Keratinocyte (primary cell): ENCODE measurements around the gene SLC35A2. TPM values are rescaled to one million over a fixed set of nuclear protein-coding genes. Genes with fewer than 3 reads are reported as not detected.

ENCODE experiments used
- DNase-seq: peaks from one replicate; pipeline ENCODE4 v3.0.0-alpha.2; 2011; ENCODE audit warnings: low read depth, missing footprints, low spot score
- FAIRE-seq: peaks from 2 replicates; lab custom pipeline; 2011; peaks lifted over from hg19 to GRCh38; lab: Jason Lieb, UNC
- H2AFZ ChIP-seq: 2 replicates; pipeline ENCODE4 v1.6.0; 2012; ENCODE audit warnings: low read length, control low read depth, inconsistent platforms; ENCODE audit not compliant: control insufficient read depth
- H3K27ac ChIP-seq: 2 replicates; pipeline ENCODE4 v1.5.1; 2011; ENCODE audit warnings: low read length; ENCODE audit not compliant: control insufficient read depth, insufficient read depth
- H3K27me3 ChIP-seq: 3 replicates; pipeline ENCODE4 v1.6.0; 2011; ENCODE audit warnings: low read length; ENCODE audit not compliant: control insufficient read depth, insufficient read depth; ENCODE audit errors: extremely low read depth
- H3K36me3 ChIP-seq, 2 experiments: 2 replicates in 1 of 2; 3 replicates in 1 of 2; pipeline ENCODE4 v1.5.1; 2011; ENCODE audit warnings: low read length in 2 of 2, mild to moderate bottlenecking in 1 of 2; ENCODE audit not compliant: control insufficient read depth in 2 of 2, insufficient read depth in 2 of 2; ENCODE audit errors: extremely low read depth in 1 of 2
- H3K4me1 ChIP-seq: 3 replicates; pipeline ENCODE4 v1.5.1; 2011; ENCODE audit warnings: low read length; ENCODE audit not compliant: control insufficient read depth, insufficient read depth; ENCODE audit errors: extremely low read depth
- H3K4me2 ChIP-seq: 3 replicates; pipeline ENCODE4 v1.6.0; 2011; ENCODE audit warnings: low read depth, low read length; ENCODE audit not compliant: control insufficient read depth, insufficient read depth; ENCODE audit errors: extremely low read depth
- H3K4me3 ChIP-seq, 3 experiments: fragments of 200-600 bp in 1 of 3; sonication (generic) in 1 of 3; 2 replicates in 2 of 3; 3 replicates in 1 of 3; pipeline ENCODE4 v1.5.1; 2011 to 2016; ENCODE audit warnings: low read length in 3 of 3, mild to moderate bottlenecking in 3 of 3, control low read depth in 2 of 3, inconsistent platforms in 1 of 3, low read depth in 1 of 3, mixed read lengths in 1 of 3, mixed run types in 1 of 3, moderate library complexity in 1 of 3; ENCODE audit not compliant: control insufficient read depth in 2 of 3, insufficient read depth in 2 of 3; ENCODE audit errors: extremely low read depth in 1 of 3
- H3K79me2 ChIP-seq: 2 replicates; pipeline ENCODE4 v1.6.0; 2012; ENCODE audit warnings: low read length; ENCODE audit not compliant: control insufficient read depth, insufficient read depth
- H3K9ac ChIP-seq: 3 replicates; pipeline ENCODE4 v1.6.0; 2011; ENCODE audit warnings: low read length; ENCODE audit not compliant: control insufficient read depth, insufficient read depth; ENCODE audit errors: extremely low read depth
- H3K9me1 ChIP-seq: 3 replicates; pipeline ENCODE4 v1.6.0; 2011; ENCODE audit warnings: low read length; ENCODE audit not compliant: control insufficient read depth, insufficient read depth; ENCODE audit errors: extremely low read depth
- H3K9me3 ChIP-seq: 2 replicates; pipeline ENCODE4 v1.5.1; 2012; ENCODE audit warnings: low read depth, low read length; ENCODE audit not compliant: control insufficient read depth
- H4K20me1 ChIP-seq: 3 replicates; pipeline ENCODE4 v1.6.0; 2011; ENCODE audit warnings: low read length; ENCODE audit not compliant: control insufficient read depth, insufficient read depth; ENCODE audit errors: extremely low read depth
- EZH2 ChIP-seq: IDR thresholded peaks from one replicate; pipeline ENCODE4 v1.6.1; 2012; ENCODE audit warnings: inconsistent platforms, mild to moderate bottlenecking, low read length, moderate library complexity
- dilution Hi-C: fragments of 300-500 bp; cut with MboI; formaldehyde crosslinking; loops from one replicate; pipeline ENCODE4 v1.7.0; 2020; ENCODE audit warnings: low sequenced_read_pairs; ENCODE audit not compliant: extremely low pct_ligation_motif_present
- polyA plus RNA-seq, 5 experiments: library from polyadenylated mRNA; depleted of rRNA in 3 of 5; stranded (reverse) in 3 of 5; stranded (forward) in 1 of 5; unstranded in 1 of 5; fragments of >200 nt; gene quantifications; 1 replicate in 1 of 5; 2 replicates in 3 of 5; 3 replicates in 1 of 5; pipeline versions ENCODE4 v1.2.1 to v1.2.3, GENCODE V29; 2011 to 2012; ENCODE audit warnings: missing spikeins in 2 of 5, low read depth in 1 of 5, low replicate concordance in 1 of 5
- TF ChIP-seq, protein P1 (sequence below), 3 experiments: IDR thresholded peaks in 1 of 3; conservative IDR thresholded peaks in 1 of 3; optimal IDR thresholded peaks in 1 of 3; 2 replicates in 2 of 3; 3 replicates in 1 of 3; pipeline versions ENCODE3 to v1.5.1; 2011; ENCODE audit warnings: low read length in 3 of 3, mild to moderate bottlenecking in 3 of 3, moderate library complexity in 2 of 3, control low read depth in 1 of 3, inconsistent platforms in 1 of 3; ENCODE audit not compliant: insufficient read depth in 2 of 3; ENCODE audit errors: extremely low read depth in 1 of 3

SLC35A2 gene
- polyA plus RNA-seq, 1 donor (not counting 4 experiments of a cell fraction or from before 2014, with no cell fraction given) = 39.4 TPM

DNA sequence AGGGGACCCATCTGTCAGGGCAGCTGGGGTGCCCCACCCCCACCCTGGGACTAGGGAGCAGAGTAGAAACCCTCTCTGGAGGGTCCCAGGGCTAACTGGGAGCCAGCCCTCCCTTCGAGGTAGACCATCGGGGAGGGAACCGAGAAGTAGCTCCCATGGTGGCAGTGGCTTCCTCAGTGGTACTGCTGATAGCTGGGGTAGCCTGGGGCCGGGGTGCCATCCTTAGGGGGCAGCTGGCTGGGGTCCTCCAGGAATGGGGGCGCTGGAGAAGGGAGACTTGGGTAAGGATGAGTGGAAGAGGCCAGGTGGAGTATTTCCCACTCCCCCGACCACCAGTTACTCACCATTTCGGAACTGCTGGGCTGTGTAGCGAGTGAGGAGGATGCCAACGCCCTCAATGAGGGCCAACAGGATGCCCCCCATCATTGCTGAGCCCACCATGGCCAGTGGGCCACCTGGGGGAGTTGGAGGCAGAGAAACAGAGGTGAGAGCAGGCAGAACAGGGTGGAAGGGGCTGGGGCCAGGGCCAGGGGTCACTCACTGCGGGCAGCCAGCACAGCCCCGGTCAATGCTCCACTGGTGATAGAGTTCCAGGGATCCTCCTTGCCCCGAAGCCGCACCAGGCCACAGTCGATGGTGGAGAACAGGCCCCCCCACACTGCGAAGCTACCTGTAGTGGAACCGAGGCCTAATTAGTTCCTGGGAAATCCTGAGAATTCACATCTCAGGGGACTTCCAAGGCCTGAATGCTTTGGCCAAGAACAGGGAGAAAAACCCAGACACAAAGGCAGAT, 17.7 kb downstream of the SLC35A2 start:
- Histone ChIP-seq H2AFZ (no peak overlapping the region), H3K9me1 (no peaks in the 10 kb centered on the region), H3K4me1 (peaks cover 3% of the 10 kb centered on the region), H3K27ac (no peak overlapping the region), H3K4me3 (no peak overlapping the region), H4K20me1 (no peaks in the 10 kb centered on the region), H3K4me2 (no peak overlapping the region), H3K36me3 (no peaks in the 10 kb centered on the region), H3K9ac (no peak overlapping the region), H3K9me3 (no peaks in the 10 kb centered on the region), H3K27me3 (no peaks in the 10 kb centered on the region), H3K79me2 (peaks cover 8% of the 10 kb centered on the region)
- no peak for TF ChIP-seq EZH2
- TF ChIP-seq, protein P1, sequence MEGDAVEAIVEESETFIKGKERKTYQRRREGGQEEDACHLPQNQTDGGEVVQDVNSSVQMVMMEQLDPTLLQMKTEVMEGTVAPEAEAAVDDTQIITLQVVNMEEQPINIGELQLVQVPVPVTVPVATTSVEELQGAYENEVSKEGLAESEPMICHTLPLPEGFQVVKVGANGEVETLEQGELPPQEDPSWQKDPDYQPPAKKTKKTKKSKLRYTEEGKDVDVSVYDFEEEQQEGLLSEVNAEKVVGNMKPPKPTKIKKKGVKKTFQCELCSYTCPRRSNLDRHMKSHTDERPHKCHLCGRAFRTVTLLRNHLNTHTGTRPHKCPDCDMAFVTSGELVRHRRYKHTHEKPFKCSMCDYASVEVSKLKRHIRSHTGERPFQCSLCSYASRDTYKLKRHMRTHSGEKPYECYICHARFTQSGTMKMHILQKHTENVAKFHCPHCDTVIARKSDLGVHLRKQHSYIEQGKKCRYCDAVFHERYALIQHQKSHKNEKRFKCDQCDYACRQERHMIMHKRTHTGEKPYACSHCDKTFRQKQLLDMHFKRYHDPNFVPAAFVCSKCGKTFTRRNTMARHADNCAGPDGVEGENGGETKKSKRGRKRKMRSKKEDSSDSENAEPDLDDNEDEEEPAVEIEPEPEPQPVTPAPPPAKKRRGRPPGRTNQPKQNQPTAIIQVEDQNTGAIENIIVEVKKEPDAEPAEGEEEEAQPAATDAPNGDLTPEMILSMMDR (optimal IDR thresholded peaks at IDR 0.05 in 1 of 3, IDR thresholded peaks at IDR 0.05 in 1 of 3, conservative IDR thresholded peaks at IDR 0.05 in 1 of 3; ENCODE audit: extremely low read depth in 1 of 3, insufficient read depth in 2 of 3, low read length in 3 of 3) = no peak
- no peak for DNase-seq
- dilution Hi-C loops = no loop called here
- FAIRE-seq = no peak

DNA sequence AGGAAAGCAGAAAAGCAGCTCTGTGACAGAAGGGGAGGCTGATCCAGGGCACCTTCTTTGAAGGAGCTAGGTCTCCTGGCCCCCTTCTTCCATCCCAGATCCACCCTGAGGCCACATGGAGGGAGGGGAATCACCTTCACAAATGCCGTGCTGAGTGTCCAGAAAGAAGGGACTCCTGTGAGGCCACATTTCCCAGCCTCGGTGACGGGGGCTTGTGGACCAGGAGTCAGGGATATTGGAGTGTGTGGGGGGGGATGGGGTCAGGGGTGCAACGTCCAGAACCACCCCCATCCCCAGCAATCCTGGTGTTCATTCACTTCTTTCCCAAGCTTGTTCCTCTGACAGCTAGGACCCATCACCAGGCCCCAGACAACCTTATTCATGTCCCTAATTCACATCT, 18.6 kb downstream of the SLC35A2 start:
- H3K9me3 ChIP-seq = no peaks in the 10 kb centered on the region
- FAIRE-seq (no peak), DNase-seq (no peak)
- no peak overlapping the region for H2AFZ ChIP-seq
- dilution Hi-C loops = no loop called here
- no peaks in the 10 kb centered on the region for H3K36me3 ChIP-seq
- H3K4me1 ChIP-seq = peaks cover 3% of the 10 kb centered on the region
- no peak overlapping the region for H3K4me2 ChIP-seq
- peaks cover 8% of the 10 kb centered on the region for H3K79me2 ChIP-seq
- no peak overlapping the region for H3K4me3 ChIP-seq
- no peaks in the 10 kb centered on the region for H3K9me1 ChIP-seq
- H3K27me3 ChIP-seq = no peaks in the 10 kb centered on the region
- no peak for TF ChIP-seq EZH2
- TF ChIP-seq, protein P1 (optimal IDR thresholded peaks at IDR 0.05 in 1 of 3, IDR thresholded peaks at IDR 0.05 in 1 of 3, conservative IDR thresholded peaks at IDR 0.05 in 1 of 3; ENCODE audit: extremely low read depth in 1 of 3, insufficient read depth in 2 of 3, low read length in 3 of 3) = no peak
- H3K9ac ChIP-seq = no peak overlapping the region
- H3K27ac ChIP-seq = no peak overlapping the region
- H4K20me1 ChIP-seq = no peaks in the 10 kb centered on the region
